ENCODE data around the gene LRMDA. TPM values are rescaled to one million over a fixed set of nuclear protein-coding genes. Genes with fewer than 3 reads are reported as not detected.

The LRMDA gene
- total RNA-seq, 1 experiment from 2014 or later = not detected

- in situ Hi-C loops (cut with HindIII; ENCODE audit: low sequenced_read_pairs) = no loop called here
- DNase-seq (ENCODE audit: low spot score) = no peak
Measured at GRCh38 chr10:76021398-76021797, 590.0 kb downstream of the LRMDA start.

GRCh38 chr10:76022366-76022765 is 590.9 kb downstream of the LRMDA start:
- DNase-seq (ENCODE audit: low spot score) = no peak
- in situ Hi-C loops (cut with HindIII; ENCODE audit: low sequenced_read_pairs) = no loop called here

GRCh38 chr10:76023007-76023406 is 591.6 kb downstream of the LRMDA start:
- DNase-seq (ENCODE audit: low spot score) = no peak
- in situ Hi-C loops (cut with HindIII; ENCODE audit: low sequenced_read_pairs) = no loop called here

GRCh38 chr10:76024460-76025123 is 593.2 kb downstream of the LRMDA start:
- no peak for DNase-seq (ENCODE audit: low spot score)
- in situ Hi-C loops (cut with HindIII; ENCODE audit: low sequenced_read_pairs) = no loop called here

- in situ Hi-C loops (cut with HindIII; ENCODE audit: low sequenced_read_pairs) = no loop called here
- no peak for DNase-seq (ENCODE audit: low spot score)
Measured at GRCh38 chr10:76025124-76025477, 593.7 kb downstream of the LRMDA start.

- DNase-seq (ENCODE audit: low spot score) = no peak
- in situ Hi-C loops (cut with HindIII; ENCODE audit: low sequenced_read_pairs) = no loop called here
Measured at GRCh38 chr10:76026176-76026771, 594.9 kb downstream of the LRMDA start.

- in situ Hi-C loops (cut with HindIII; ENCODE audit: low sequenced_read_pairs) = no loop called here
- DNase-seq (ENCODE audit: low spot score) = no peak
Measured at GRCh38 chr10:76026905-76027304, 595.5 kb downstream of the LRMDA start.

GRCh38 chr10:76029782-76030181 is 598.4 kb downstream of the LRMDA start:
- DNase-seq (ENCODE audit: low spot score) = no peak
- in situ Hi-C loops (cut with HindIII; ENCODE audit: low sequenced_read_pairs) = no loop called here

- DNase-seq (ENCODE audit: low spot score) = no peak
- in situ Hi-C loops (cut with HindIII; ENCODE audit: low sequenced_read_pairs) = no loop called here
Measured at GRCh38 chr10:76031099-76031498, 599.7 kb downstream of the LRMDA start.

- DNase-seq (ENCODE audit: low spot score) = no peak
- in situ Hi-C loops (cut with HindIII; ENCODE audit: low sequenced_read_pairs) = no loop called here
Measured at GRCh38 chr10:76031769-76032699, 600.6 kb downstream of the LRMDA start.

- no peak for DNase-seq (ENCODE audit: low spot score)
- in situ Hi-C loops (cut with HindIII; ENCODE audit: low sequenced_read_pairs) = no loop called here
Measured at GRCh38 chr10:76032700-76033039, 601.2 kb downstream of the LRMDA start.

- in situ Hi-C loops (cut with HindIII; ENCODE audit: low sequenced_read_pairs) = no loop called here
- no peak for DNase-seq (ENCODE audit: low spot score)
Measured at GRCh38 chr10:76033457-76034196, 602.2 kb downstream of the LRMDA start.

GRCh38 chr10:76034353-76035205 is 603.2 kb downstream of the LRMDA start:
- DNase-seq (ENCODE audit: low spot score) = no peak
- in situ Hi-C loops (cut with HindIII; ENCODE audit: low sequenced_read_pairs) = no loop called here

- DNase-seq (ENCODE audit: low spot score) = no peak
- in situ Hi-C loops (cut with HindIII; ENCODE audit: low sequenced_read_pairs) = no loop called here
Measured at GRCh38 chr10:76035206-76036110, 604.0 kb downstream of the LRMDA start.

GRCh38 chr10:76036111-76036940 is 604.9 kb downstream of the LRMDA start:
- peak; percentile 24 for DNase-seq (ENCODE audit: low spot score)
- in situ Hi-C loops (cut with HindIII; ENCODE audit: low sequenced_read_pairs) = no loop called here

- in situ Hi-C loops (cut with HindIII; ENCODE audit: low sequenced_read_pairs) = no loop called here
- DNase-seq (ENCODE audit: low spot score) = no peak
Measured at GRCh38 chr10:76036962-76037361, 605.5 kb downstream of the LRMDA start.

GRCh38 chr10:76037531-76038155 is 606.2 kb downstream of the LRMDA start:
- in situ Hi-C loops (cut with HindIII; ENCODE audit: low sequenced_read_pairs) = no loop called here
- DNase-seq (ENCODE audit: low spot score) = no peak
